ENCODE results near the gene ADRA1B. TPM values are rescaled to one million over a fixed set of nuclear protein-coding genes. Genes with fewer than 3 reads are reported as not detected.
"Not testable (repeated sequence)": the region's sequence is repeated elsewhere in the genome, so short reads cannot be mapped to it uniquely, and the experiment has no call there.

Gene ADRA1B
- total RNA-seq, 4 donors from 2014 or later, result 2.9 to 9.0 (median 5.0) TPM

GRCh38 chr5:160011471-160011870, 95.2 kb downstream of the ADRA1B start:
- H3K36me3 ChIP-seq, result peaks cover 0 to 27% (median 0%) of the 10 kb centered on the region in 4 donors
- TF ChIP-seq POLR2AphosphoS5 (IDR thresholded peaks at IDR 0.05), result no peak
- TF ChIP-seq EP300 (IDR thresholded peaks at IDR 0.05; ENCODE audit: low read depth), result no peak
- no peak for TF ChIP-seq CTCF (IDR thresholded peaks at IDR 0.05)
- TF ChIP-seq POLR2A (IDR thresholded peaks at IDR 0.05), result no peak
- H3K9me3 ChIP-seq, result no peaks in the 10 kb centered on the region
- peaks cover 15 to 43% (median 36%) of the 10 kb centered on the region in 4 donors for H3K4me1 ChIP-seq
- intact Hi-C loops (cut with DNase I; ENCODE audit: low total_unique reads) (no loop called here), in situ Hi-C loops (cut with MboI; ENCODE audit: low pct_ligation_motif_present in 1 of 4, low pct_unique_long_range_greater_than_20kb in 1 of 4, low sequenced_read_pairs in 3 of 4) (loop anchor here in 1 of 4 donors (25.0 kb wide), 1 partner anchor 326 kb away; no protein-coding TSS in a partner anchor)
- no peaks in the 10 kb centered on the region for H3K27me3 ChIP-seq
- peak; percentile 31 for DNase-seq
- H3K27ac ChIP-seq, result no peak overlapping the region
- H3K4me3 ChIP-seq, result no peak overlapping the region

- peaks cover 15 to 32% (median 26%) of the 10 kb centered on the region in 4 donors for H3K4me1 ChIP-seq
- DNase-seq; H3K27ac ChIP-seq; H3K4me3 ChIP-seq; H3K9me3 ChIP-seq; intact Hi-C loops (cut with DNase I; ENCODE audit: low total_unique reads); H3K27me3 ChIP-seq: not testable (repeated sequence)
- peaks cover 0 to 27% (median 0%) of the 10 kb centered on the region in 4 donors for H3K36me3 ChIP-seq
- in situ Hi-C loops (cut with MboI; ENCODE audit: low pct_ligation_motif_present in 1 of 4, low pct_unique_long_range_greater_than_20kb in 1 of 4, low sequenced_read_pairs in 3 of 4), result loop anchor here in 1 of 4 donors (25.0 kb wide), 1 partner anchor 323 kb away; no protein-coding TSS in a partner anchor
- WGBS, 2 donors (ENCODE audit: low coverage in 1 of 2), result 92 to 100% methylated on average over 6 of the region's 6 CpGs
These were observed 97.9 kb downstream of the ADRA1B start for GRCh38 chr5:160014197-160014596.

- no peak for DNase-seq
- WGBS, 2 donors (ENCODE audit: low coverage in 1 of 2), result 81 to 87% methylated on average over 2 of the region's 2 CpGs
- Histone ChIP-seq H3K27ac (no peak overlapping the region), H3K4me1 (peaks cover 0 to 24% (median 11%) of the 10 kb centered on the region in 4 donors), H3K9me3 (no peaks in the 10 kb centered on the region), H3K36me3 (peaks cover 0 to 14% (median 0%) of the 10 kb centered on the region in 4 donors), H3K27me3 (no peaks in the 10 kb centered on the region), H3K4me3 (no peak overlapping the region)
- TF ChIP-seq CTCF (IDR thresholded peaks at IDR 0.05) (no peak), EP300 (IDR thresholded peaks at IDR 0.05; ENCODE audit: low read depth) (no peak), POLR2AphosphoS5 (IDR thresholded peaks at IDR 0.05) (no peak), POLR2A (IDR thresholded peaks at IDR 0.05) (no peak)
- intact Hi-C loops (cut with DNase I; ENCODE audit: low total_unique reads), result no loop called here
- in situ Hi-C loops (cut with MboI; ENCODE audit: low pct_ligation_motif_present in 1 of 4, low pct_unique_long_range_greater_than_20kb in 1 of 4, low sequenced_read_pairs in 3 of 4), result loop anchor here in 1 of 4 donors (25.0 kb wide), 1 partner anchor 318 kb away; no protein-coding TSS in a partner anchor
These were observed 102.8 kb downstream of the ADRA1B start for GRCh38 chr5:160018945-160019625.

GRCh38 chr5:160020266-160020770, 104.0 kb downstream of the ADRA1B start:
- Histone ChIP-seq H3K36me3 (peaks cover 0 to 1% (median 0%) of the 10 kb centered on the region in 4 donors), H3K27me3 (no peaks in the 10 kb centered on the region), H3K27ac (peak overlapping the region in 1 of 4 donors; percentile 18), H3K4me1 (peaks cover 0 to 26% (median 11%) of the 10 kb centered on the region in 4 donors), H3K9me3 (no peaks in the 10 kb centered on the region), H3K4me3 (no peak overlapping the region)
- intact Hi-C loops (cut with DNase I; ENCODE audit: low total_unique reads) (loop anchor here (5.0 kb wide), 1 partner anchor 327 kb away; no protein-coding TSS in a partner anchor), in situ Hi-C loops (cut with MboI; ENCODE audit: low pct_ligation_motif_present in 1 of 4, low pct_unique_long_range_greater_than_20kb in 1 of 4, low sequenced_read_pairs in 3 of 4) (loop anchor here (5.0 to 25.0 kb wide), 4 partner anchors 104 to 327 kb away; no protein-coding TSS in a partner anchor)
- no peak for TF ChIP-seq POLR2A (IDR thresholded peaks at IDR 0.05)
- no peak for TF ChIP-seq POLR2AphosphoS5 (IDR thresholded peaks at IDR 0.05)
- TF ChIP-seq EP300 (IDR thresholded peaks at IDR 0.05; ENCODE audit: low read depth), result no peak
- no peak for TF ChIP-seq CTCF (IDR thresholded peaks at IDR 0.05)
- 73 to 80% methylated on average over 1 to 7 of the region's 7 CpGs for WGBS, 2 donors (ENCODE audit: low coverage in 1 of 2)
- no peak for DNase-seq

All from transverse colon (tissue), 4 donors.